ENCODE data around the gene NRXN3. TPM values are rescaled to one million over a fixed set of nuclear protein-coding genes. Genes with fewer than 3 reads are reported as not detected.

NRXN3 gene
- total RNA-seq, 1 experiment from 2014 or later: not detected

DNA sequence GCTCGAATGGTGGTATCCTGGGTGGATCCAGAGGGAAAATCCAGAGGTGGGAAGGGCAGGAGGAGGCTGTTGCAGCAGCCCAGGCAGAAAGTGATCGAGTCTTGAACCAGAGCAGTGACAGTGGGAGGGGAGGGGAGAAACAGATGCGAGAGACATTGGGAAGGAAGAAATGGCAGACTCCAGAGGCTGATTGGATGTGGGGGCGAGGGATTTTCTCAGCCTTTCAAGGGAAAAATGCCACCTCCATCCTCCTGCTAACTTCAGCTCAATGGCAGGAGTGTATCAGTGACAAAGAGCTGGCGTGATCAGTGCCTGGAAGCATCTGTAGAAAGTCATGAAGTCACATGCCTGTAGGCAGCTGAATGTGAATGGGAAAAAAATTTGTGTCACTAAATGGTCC is 38.6 kb upstream of the NRXN3 start:
- H3K9me3 ChIP-seq (ENCODE audit: control insufficient read depth in 1 of 2, insufficient read depth in 1 of 2, low read depth in 1 of 2, low read length in 2 of 2): no peaks in the 10 kb centered on the region
- peaks cover 0 to 5% of the 10 kb centered on the region in 2 experiments; a peak in 1 of 4 replicates for H3K4me1 ChIP-seq (ENCODE audit: control insufficient read depth in 1 of 2, insufficient read depth in 2 of 2, low read length in 2 of 2)
- no peak overlapping the region for H2AFZ ChIP-seq (ENCODE audit: low read depth, low read length, poor library complexity, severe bottlenecking)
- TF ChIP-seq SP1 (IDR thresholded peaks at IDR 0.05; ENCODE audit: low read depth) (no peak), POLR2AphosphoS5 (IDR thresholded peaks at IDR 0.05; ENCODE audit: low read depth, low read length) (no peak), SIN3A (IDR thresholded peaks at IDR 0.05; ENCODE audit: low read depth) (no peak), EZH2phosphoT487 (IDR thresholded peaks at IDR 0.05; ENCODE audit: borderline replicate concordance) (no peak), YY1 (IDR thresholded peaks at IDR 0.05; ENCODE audit: extremely low read depth, insufficient replicate concordance, low read depth, low read length) (no peak), RAD21 (IDR thresholded peaks at IDR 0.05; ENCODE audit: low read depth) (no peak), JUND (IDR thresholded peaks at IDR 0.05) (no peak), EZH2 (IDR thresholded peaks at IDR 0.05) (no peak), CBX3 (IDR thresholded peaks at IDR 0.05; ENCODE audit: low read depth) (no peak), TCF7L2 (IDR thresholded peaks at IDR 0.05; ENCODE audit: borderline replicate concordance, extremely low read depth, insufficient read depth, insufficient read length) (no peak), EGR1 (IDR thresholded peaks at IDR 0.05; ENCODE audit: low read depth) (no peak), ZFX (IDR thresholded peaks at IDR 0.05) (no peak)
- TF ChIP-seq, protein P1, sequence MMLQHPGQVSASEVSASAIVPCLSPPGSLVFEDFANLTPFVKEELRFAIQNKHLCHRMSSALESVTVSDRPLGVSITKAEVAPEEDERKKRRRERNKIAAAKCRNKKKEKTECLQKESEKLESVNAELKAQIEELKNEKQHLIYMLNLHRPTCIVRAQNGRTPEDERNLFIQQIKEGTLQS (IDR thresholded peaks at IDR 0.05): no peak
- TF ChIP-seq, protein P2, sequence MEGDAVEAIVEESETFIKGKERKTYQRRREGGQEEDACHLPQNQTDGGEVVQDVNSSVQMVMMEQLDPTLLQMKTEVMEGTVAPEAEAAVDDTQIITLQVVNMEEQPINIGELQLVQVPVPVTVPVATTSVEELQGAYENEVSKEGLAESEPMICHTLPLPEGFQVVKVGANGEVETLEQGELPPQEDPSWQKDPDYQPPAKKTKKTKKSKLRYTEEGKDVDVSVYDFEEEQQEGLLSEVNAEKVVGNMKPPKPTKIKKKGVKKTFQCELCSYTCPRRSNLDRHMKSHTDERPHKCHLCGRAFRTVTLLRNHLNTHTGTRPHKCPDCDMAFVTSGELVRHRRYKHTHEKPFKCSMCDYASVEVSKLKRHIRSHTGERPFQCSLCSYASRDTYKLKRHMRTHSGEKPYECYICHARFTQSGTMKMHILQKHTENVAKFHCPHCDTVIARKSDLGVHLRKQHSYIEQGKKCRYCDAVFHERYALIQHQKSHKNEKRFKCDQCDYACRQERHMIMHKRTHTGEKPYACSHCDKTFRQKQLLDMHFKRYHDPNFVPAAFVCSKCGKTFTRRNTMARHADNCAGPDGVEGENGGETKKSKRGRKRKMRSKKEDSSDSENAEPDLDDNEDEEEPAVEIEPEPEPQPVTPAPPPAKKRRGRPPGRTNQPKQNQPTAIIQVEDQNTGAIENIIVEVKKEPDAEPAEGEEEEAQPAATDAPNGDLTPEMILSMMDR (IDR thresholded peaks at IDR 0.05 in 2 of 3, conservative IDR thresholded peaks at IDR 0.05 in 1 of 3; ENCODE audit: borderline replicate concordance in 1 of 3, insufficient read depth in 1 of 3, low read depth in 2 of 3, low read length in 2 of 3): no peak
- TF ChIP-seq, protein P3, sequence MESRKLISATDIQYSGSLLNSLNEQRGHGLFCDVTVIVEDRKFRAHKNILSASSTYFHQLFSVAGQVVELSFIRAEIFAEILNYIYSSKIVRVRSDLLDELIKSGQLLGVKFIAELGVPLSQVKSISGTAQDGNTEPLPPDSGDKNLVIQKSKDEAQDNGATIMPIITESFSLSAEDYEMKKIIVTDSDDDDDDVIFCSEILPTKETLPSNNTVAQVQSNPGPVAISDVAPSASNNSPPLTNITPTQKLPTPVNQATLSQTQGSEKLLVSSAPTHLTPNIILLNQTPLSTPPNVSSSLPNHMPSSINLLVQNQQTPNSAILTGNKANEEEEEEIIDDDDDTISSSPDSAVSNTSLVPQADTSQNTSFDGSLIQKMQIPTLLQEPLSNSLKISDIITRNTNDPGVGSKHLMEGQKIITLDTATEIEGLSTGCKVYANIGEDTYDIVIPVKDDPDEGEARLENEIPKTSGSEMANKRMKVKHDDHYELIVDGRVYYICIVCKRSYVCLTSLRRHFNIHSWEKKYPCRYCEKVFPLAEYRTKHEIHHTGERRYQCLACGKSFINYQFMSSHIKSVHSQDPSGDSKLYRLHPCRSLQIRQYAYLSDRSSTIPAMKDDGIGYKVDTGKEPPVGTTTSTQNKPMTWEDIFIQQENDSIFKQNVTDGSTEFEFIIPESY (IDR thresholded peaks at IDR 0.05; ENCODE audit: extremely low read depth, insufficient replicate concordance, low read length): no peak
- H3K27me3 ChIP-seq (ENCODE audit: insufficient read depth, low read length): peaks cover 31% of the 10 kb centered on the region
- no peak overlapping the region for H3K27ac ChIP-seq (ENCODE audit: low read depth, low read length)
- RAD21 ChIA-PET (ENCODE audit: low non-redundant PET in 1 of 2, low total read pairs in 2 of 2, uncharacterized antibody in 2 of 2, unreplicated experiment in 2 of 2): no interaction called here
- H3K4me2 ChIP-seq (ENCODE audit: low read length): no peak overlapping the region
- CTCF ChIA-PET: no interaction called here
- POLR2A ChIA-PET: no interaction called here
- H4K20me1 ChIP-seq (ENCODE audit: insufficient read depth): no peaks in the 10 kb centered on the region
- no TSS peak for BruUV-seq (replicated peaks)
- no peak for DNase-seq (ENCODE audit: low read depth, low spot score)
- intact Hi-C loops (cut with micrococcal nuclease): no loop called here
- no peaks in the 10 kb centered on the region for H3K9me2 ChIP-seq (ENCODE audit: insufficient read depth)
- H3K79me2 ChIP-seq (ENCODE audit: insufficient read depth, low read length): no peaks in the 10 kb centered on the region
- H3K4me3 ChIP-seq (replicated peaks in 1 of 2; ENCODE audit: low read depth in 1 of 2, low read length in 2 of 2): no peak overlapping the region
- H3K9ac ChIP-seq (ENCODE audit: low read length): no peak overlapping the region
- H3K36me3 ChIP-seq (ENCODE audit: control insufficient read depth in 1 of 2, insufficient read depth in 2 of 2, low read length in 2 of 2): no peaks in the 10 kb centered on the region
- no peak for ATAC-seq

All from HCT116 (cell line).